ENCODE results near the gene RAB9A. TPM values are rescaled to one million over a fixed set of nuclear protein-coding genes. Genes with fewer than 3 reads are reported as not detected.
"Not testable (repeated sequence)": the region's sequence is repeated elsewhere in the genome, so short reads cannot be mapped to it uniquely, and the experiment has no call there.

The RAB9A gene
- polyA plus RNA-seq, 3 donors, result 17.9 to 38.1 (median 30.8) TPM

- peaks cover 0 to 11% (median 3%) of the 10 kb centered on the region in 3 donors for H3K27me3 Mint-ChIP-seq (ENCODE audit: low read depth in 3 of 3)
- H3K4me1 Mint-ChIP-seq, result peaks cover 31% of the 10 kb centered on the region
- peak overlapping the region; percentile 5 for H3K4me2 ChIP-seq (replicated peaks; ENCODE audit: extremely low read depth, low read length, poor library complexity, severe bottlenecking)
- no peaks in the 10 kb centered on the region for H3K36me3 ChIP-seq (replicated peaks in 1 of 2; ENCODE audit: control insufficient read depth in 1 of 2, insufficient read depth in 2 of 2, low read length in 2 of 2)
- no peaks in the 10 kb centered on the region for H3K79me2 ChIP-seq (ENCODE audit: insufficient read depth, low read length)
- H3K36me3 Mint-ChIP-seq, result peaks cover 4 to 7% of the 10 kb centered on the region in 2 donors
- H3K27ac Mint-ChIP-seq, result peak overlapping the region; percentile 49 to 79 (median 71)
- peak overlapping the region; percentile 12 to 60 for H3K4me3 Mint-ChIP-seq
- no peak for TF ChIP-seq CTCF (IDR thresholded peaks at IDR 0.05)
- H3K4me1 ChIP-seq (ENCODE audit: control insufficient read depth in 1 of 2, insufficient read depth in 2 of 2, low read length in 2 of 2), result peaks cover 23 to 29% of the 10 kb centered on the region in 2 donors
- H3K9me3 Mint-ChIP-seq, result peaks cover 0 to 4% (median 2%) of the 10 kb centered on the region in 7 donors
- H4K20me1 ChIP-seq (ENCODE audit: insufficient read depth, low read length), result no peaks in the 10 kb centered on the region
- H3K4me3 ChIP-seq (replicated peaks in 1 of 3; ENCODE audit: low read depth in 2 of 3, low read length in 3 of 3), result no peak overlapping the region
- no peak overlapping the region for H3K9ac ChIP-seq (ENCODE audit: insufficient read depth, low read length, poor library complexity, severe bottlenecking)
- peak overlapping the region in 1 of 2 donors; percentile 67 for H3K27ac ChIP-seq (ENCODE audit: low read depth in 1 of 2, low read length in 2 of 2)
- intact Hi-C loops (cut with micrococcal nuclease), result no loop called here
- WGBS (ENCODE audit: insufficient coverage), result 0% methylated on average over 1 of the region's 9 CpGs
- H2AFZ ChIP-seq (ENCODE audit: insufficient read depth, low read depth, low read length, poor library complexity, severe bottlenecking), result no peak overlapping the region
- H3K27me3 ChIP-seq (ENCODE audit: control insufficient read depth in 2 of 2, insufficient read depth in 2 of 2, low read length in 2 of 2), result no peaks in the 10 kb centered on the region
- DNase-seq, result peak; percentile 73 to 94 (median 73)
- no peaks in the 10 kb centered on the region for H3K9me3 ChIP-seq (replicated peaks in 1 of 2; ENCODE audit: control insufficient read depth in 1 of 2, insufficient read depth in 1 of 2, low read length in 2 of 2)
Observed at GRCh38 chrX:13669246-13669737, 19.6 kb upstream of the RAB9A start.

GRCh38 chrX:13669755-13670154, 19.2 kb upstream of the RAB9A start:
- peak overlapping the region in 6 of 7 donors; percentile 52 to 79 (median 72) for H3K27ac Mint-ChIP-seq
- no CpG with 5 or more reads among the region's 8 CpGs for WGBS (ENCODE audit: insufficient coverage)
- peaks cover 28% of the 10 kb centered on the region for H3K4me1 Mint-ChIP-seq
- H3K36me3 ChIP-seq (replicated peaks in 1 of 2; ENCODE audit: control insufficient read depth in 1 of 2, insufficient read depth in 2 of 2, low read length in 2 of 2); intact Hi-C loops (cut with micrococcal nuclease); H3K9ac ChIP-seq (ENCODE audit: insufficient read depth, low read length, poor library complexity, severe bottlenecking); H3K4me2 ChIP-seq (replicated peaks; ENCODE audit: extremely low read depth, low read length, poor library complexity, severe bottlenecking); H3K36me3 Mint-ChIP-seq; H3K79me2 ChIP-seq (ENCODE audit: insufficient read depth, low read length); H2AFZ ChIP-seq (ENCODE audit: insufficient read depth, low read depth, low read length, poor library complexity, severe bottlenecking); H3K9me3 ChIP-seq (replicated peaks in 1 of 2; ENCODE audit: control insufficient read depth in 1 of 2, insufficient read depth in 1 of 2, low read length in 2 of 2); H4K20me1 ChIP-seq (ENCODE audit: insufficient read depth, low read length); H3K27me3 ChIP-seq (ENCODE audit: control insufficient read depth in 2 of 2, insufficient read depth in 2 of 2, low read length in 2 of 2); H3K4me3 ChIP-seq (replicated peaks in 1 of 3; ENCODE audit: low read depth in 2 of 3, low read length in 3 of 3); H3K9me3 Mint-ChIP-seq; DNase-seq: not testable (repeated sequence)
- peaks cover 18 to 25% of the 10 kb centered on the region in 2 donors for H3K4me1 ChIP-seq (ENCODE audit: control insufficient read depth in 1 of 2, insufficient read depth in 2 of 2, low read length in 2 of 2)
- peak overlapping the region in 1 of 2 donors; percentile 45 for H3K4me3 Mint-ChIP-seq
- peaks cover 0 to 11% (median 3%) of the 10 kb centered on the region in 3 donors for H3K27me3 Mint-ChIP-seq (ENCODE audit: low read depth in 3 of 3)
- H3K27ac ChIP-seq (ENCODE audit: low read depth in 1 of 2, low read length in 2 of 2), result peak overlapping the region in 1 of 2 donors; percentile 67

All from CD14-positive monocyte (primary cell).